HepG2 (cell line): ENCODE results near the gene TRAK1. TPM values are rescaled to one million over a fixed set of nuclear protein-coding genes. Genes with fewer than 3 reads are reported as not detected.

Experiments used
- CEBPG ChIP-seq: IDR thresholded peaks from 2 replicates; pipeline ENCODE4 v1.6.1; 2016
- IKZF4 ChIP-seq: sonication (generic); formaldehyde crosslinking; IDR thresholded peaks from 2 replicates; pipeline ENCODE4 v1.5.1; 2020; ENCODE audit warnings: borderline replicate concordance, mild to moderate bottlenecking, low read depth, missing genetic modification reagents; ENCODE audit errors: not compliant biosample characterization
- IKZF5 ChIP-seq: IDR thresholded peaks from 2 replicates; pipeline ENCODE4 v1.6.1; 2018; ENCODE audit warnings: missing genetic modification reagents, mild to moderate bottlenecking, missing compliant biosample characterization
- KAT8 ChIP-seq: IDR thresholded peaks from 2 replicates; pipeline ENCODE4 v1.6.1; 2016; ENCODE audit warnings: missing genetic modification reagents, missing compliant biosample characterization
- LCORL ChIP-seq, 2 experiments: fragments of 450-650 bp in 1 of 2; sonication (generic) in 1 of 2; formaldehyde crosslinking in 1 of 2; IDR thresholded peaks; 2 replicates each; pipeline versions ENCODE4 v1.5.0 to v1.6.1; 2017 to 2020; ENCODE audit warnings: antibody characterized with exemption in 1 of 2, missing genetic modification reagents in 1 of 2
- MZF1 ChIP-seq: sonication (generic); formaldehyde crosslinking; IDR thresholded peaks from 2 replicates; pipeline ENCODE4 v1.8.1; 2023; ENCODE audit warnings: mild to moderate bottlenecking, missing genetic modification reagents, borderline replicate concordance
- NCOA2 ChIP-seq: sonication (generic); formaldehyde crosslinking; IDR thresholded peaks from 2 replicates; pipeline ENCODE4 v1.8.0; 2022; ENCODE audit warnings: inconsistent platforms
- NFATC3 ChIP-seq: sonication (generic); formaldehyde crosslinking; IDR thresholded peaks from 2 replicates; pipeline ENCODE4 v1.5.1; 2020; ENCODE audit warnings: mild to moderate bottlenecking, missing genetic modification reagents
- ONECUT2 ChIP-seq: sonication (generic); formaldehyde crosslinking; IDR thresholded peaks from 2 replicates; pipeline ENCODE4 v1.4.0; 2020; ENCODE audit warnings: missing genetic modification reagents
- PAXIP1 ChIP-seq: sonication (generic); formaldehyde crosslinking; conservative IDR thresholded peaks from 2 replicates; pipeline ENCODE4 v1.4.0; 2020; ENCODE audit warnings: mild to moderate bottlenecking, missing genetic modification reagents, moderate library complexity
- POGZ ChIP-seq: sonication (generic); formaldehyde crosslinking; IDR thresholded peaks from 2 replicates; pipeline ENCODE4 v1.4.0; 2020; ENCODE audit warnings: mild to moderate bottlenecking, missing genetic modification reagents
- REPIN1 ChIP-seq: sonication (generic); formaldehyde crosslinking; IDR thresholded peaks from 2 replicates; pipeline ENCODE4 v1.8.0; 2022; ENCODE audit warnings: missing genetic modification reagents, low read depth, mild to moderate bottlenecking, borderline replicate concordance
- RFX5 ChIP-seq: IDR thresholded peaks from 2 replicates; pipeline ENCODE4 v1.6.1; 2011; ENCODE audit warnings: low read depth, low read length, improper control_type of control experiment
- SALL2 ChIP-seq: sonication (generic); formaldehyde crosslinking; IDR thresholded peaks from 2 replicates; pipeline ENCODE4 v1.8.1; 2023; ENCODE audit warnings: mild to moderate bottlenecking, missing genetic modification reagents, inconsistent platforms
- SOX13 ChIP-seq, 3 experiments: fragments of 450-650 bp in 1 of 3; sonication (generic) in 1 of 3; formaldehyde crosslinking in 1 of 3; IDR thresholded peaks in 2 of 3; conservative IDR thresholded peaks in 1 of 3; 2 replicates each; pipeline versions ENCODE4 v1.5.0 to v1.6.1; 2016 to 2020; ENCODE audit warnings: antibody characterized with exemption in 1 of 3, mild to moderate bottlenecking in 1 of 3, missing compliant biosample characterization in 1 of 3, missing genetic modification reagents in 1 of 3, moderate library complexity in 1 of 3
- SOX6 ChIP-seq, 2 experiments: fragments of 450-650 bp in 1 of 2; sonication (generic) in 1 of 2; formaldehyde crosslinking in 1 of 2; IDR thresholded peaks; 2 replicates each; pipeline versions ENCODE4 v1.4.0 to v1.6.1; 2017 to 2020; ENCODE audit warnings: antibody characterized with exemption in 1 of 2, mild to moderate bottlenecking in 1 of 2, missing genetic modification reagents in 1 of 2
- SRSF1 ChIP-seq: fragments of 200-400 bp; formaldehyde crosslinking; optimal IDR thresholded peaks from 2 replicates; pipeline ENCODE3; 2017; ENCODE audit warnings: mild to moderate bottlenecking, low read depth, low read length, moderate library complexity
- SRY ChIP-seq: sonication (generic); formaldehyde crosslinking; IDR thresholded peaks from 2 replicates; pipeline ENCODE4 v1.8.0; 2022; ENCODE audit warnings: mild to moderate bottlenecking, missing genetic modification reagents
- ZBTB7B ChIP-seq: sonication (generic); formaldehyde crosslinking; IDR thresholded peaks from 2 replicates; pipeline ENCODE4 v1.4.0; 2020; ENCODE audit warnings: missing genetic modification reagents
- ZMYM4 ChIP-seq: sonication (generic); formaldehyde crosslinking; IDR thresholded peaks from 2 replicates; pipeline ENCODE4 v1.8.1; 2023; ENCODE audit warnings: mild to moderate bottlenecking, missing genetic modification reagents
- ZNF124 ChIP-seq: sonication (generic); formaldehyde crosslinking; IDR thresholded peaks from 2 replicates; pipeline ENCODE4 v1.4.0; 2020; ENCODE audit warnings: missing genetic modification reagents
- ZNF34 ChIP-seq: sonication (generic); formaldehyde crosslinking; IDR thresholded peaks from 2 replicates; pipeline ENCODE4 v1.4.0; 2020; ENCODE audit warnings: mild to moderate bottlenecking, missing genetic modification reagents, borderline replicate concordance
- ZNF501 ChIP-seq: sonication (generic); formaldehyde crosslinking; IDR thresholded peaks from 2 replicates; pipeline ENCODE4 v1.5.1; 2020; ENCODE audit warnings: mild to moderate bottlenecking, moderate library complexity, missing genetic modification reagents
- ZNF549 ChIP-seq: sonication (generic); formaldehyde crosslinking; IDR thresholded peaks from 2 replicates; pipeline ENCODE4 v1.5.0; 2020; ENCODE audit warnings: missing genetic modification reagents
- ZNF552 ChIP-seq: sonication (generic); formaldehyde crosslinking; IDR thresholded peaks from 2 replicates; pipeline ENCODE4 v1.9.0; 2022; ENCODE audit warnings: missing genetic modification reagents, mild to moderate bottlenecking, borderline replicate concordance
- ZNF563 ChIP-seq: sonication (generic); formaldehyde crosslinking; IDR thresholded peaks from 2 replicates; pipeline ENCODE4 v1.8.0; 2022; ENCODE audit warnings: mild to moderate bottlenecking, moderate library complexity, missing genetic modification reagents
- ZNF567 ChIP-seq: sonication (generic); formaldehyde crosslinking; IDR thresholded peaks from 2 replicates; pipeline ENCODE4 v1.8.1; 2023; ENCODE audit warnings: mild to moderate bottlenecking, missing genetic modification reagents, borderline replicate concordance
- polyA plus RNA-seq, 8 experiments: library from polyadenylated mRNA; depleted of rRNA in 3 of 8; stranded (reverse) in 7 of 8; unstranded in 1 of 8; fragments of >200 nt; fragmentation: Illumina TruSeq in 4 of 8; extraction: Trizol in 4 of 8; gene quantifications; 2 replicates each; pipeline versions ENCODE4 v1.2.1 to v1.2.3, GENCODE V29; 2011 to 2016; ENCODE audit warnings: low read depth in 4 of 8, missing spikeins in 1 of 8, mixed read lengths in 1 of 8; ENCODE audit not compliant: insufficient read depth in 1 of 8
- total RNA-seq, 5 experiments: library from RNA; depleted of rRNA; stranded (reverse); fragments of >200 nt; fragmentation: Illumina TruSeq; extraction: Trizol; gene quantifications; 2 replicates each; pipeline ENCODE4 v1.2.3, GENCODE V29; 2016; ENCODE audit warnings: low read depth in 1 of 5

TRAK1 gene
- total and polyA plus RNA-seq, 2 of the 13 experiments (the other 11 are each of a cell fraction or from before 2014, with no cell fraction given), result 20.5 to 46.6 TPM

GRCh38 chr3:42102571-42102970, 11.4 kb downstream of the TRAK1 start (continued):
- TF ChIP-seq CEBPG (CRISPR knock-in tag) (peak; percentile 27), PAXIP1 (peak; percentile 65), ZBTB7B (0 out of 2 replicates have a peak, but pooled peaks have one; percentile 38), SRY (CRISPR knock-in tag) (no peak), ZNF34 (no peak), RFX5 (no peak), ZNF549 (CRISPR knock-in tag) (no peak), ZNF552 (CRISPR knock-in tag) (no peak), SALL2 (CRISPR knock-in tag) (no peak), MZF1 (no peak), ZNF567 (CRISPR knock-in tag) (no peak), SOX13 (IDR thresholded peaks at IDR 0.05) (no peak), SOX13 (CRISPR knock-in tag; conservative IDR thresholded peaks at IDR 0.05 in 1 of 2, IDR thresholded peaks at IDR 0.05 in 1 of 2) (no peak), ZNF563 (CRISPR knock-in tag) (no peak), NFATC3 (CRISPR knock-in tag) (no peak), IKZF4 (CRISPR knock-in tag) (no peak), ZNF501 (peak; percentile 43; the same call in 1 of the 2 replicates), REPIN1 (0 out of 2 replicates have a peak, but pooled peaks have one; percentile 18), IKZF5 (0 out of 2 replicates have a peak, but pooled peaks have one; percentile 19), SOX6 (IDR thresholded peaks at IDR 0.05) (no peak), SOX6 (CRISPR knock-in tag; IDR thresholded peaks at IDR 0.05) (peak; percentile 52; the same call in 1 of the 2 replicates), KAT8 (CRISPR knock-in tag) (0 out of 2 replicates have a peak, but pooled peaks have one; percentile 26), ONECUT2 (CRISPR knock-in tag) (peak; percentile 73), ZNF124 (CRISPR knock-in tag) (no peak), NCOA2 (CRISPR knock-in tag) (0 out of 2 replicates have a peak, but pooled peaks have one; percentile 23), SRSF1 (no peak), ZMYM4 (CRISPR knock-in tag) (0 out of 2 replicates have a peak, but pooled peaks have one; percentile 13), POGZ (CRISPR knock-in tag) (peak; percentile 49), LCORL (IDR thresholded peaks at IDR 0.05) (no peak), LCORL (CRISPR knock-in tag; IDR thresholded peaks at IDR 0.05) (0 out of 2 replicates have a peak, but pooled peaks have one; percentile 9)
